GM19240 (cell line): ENCODE measurements around the gene CAMTA2.
"Not testable (repeated sequence)": the region's sequence is repeated elsewhere in the genome, so short reads cannot be mapped to it uniquely, and the experiment has no call there.

Experiments
- DNase-seq: peaks from one replicate; pipeline ENCODE4 v3.0.0; 2011; ENCODE audit warnings: low spot score; ENCODE audit not compliant: insufficient read length

The CAMTA2 gene

GRCh38 chr17:4931963-4932362 is 55.5 kb downstream of the CAMTA2 start, which contains the start of gene GP1BA:
Gene GP1BA, plus strand, starts transcription at chr17:4932277. Its CDS starts 328 bp downstream, at chr17:4932605.
- no peak for DNase-seq

- DNase-seq: no peak
These were observed 58.6 kb downstream of the CAMTA2 start for GRCh38 chr17:4928881-4929280.

DNA sequence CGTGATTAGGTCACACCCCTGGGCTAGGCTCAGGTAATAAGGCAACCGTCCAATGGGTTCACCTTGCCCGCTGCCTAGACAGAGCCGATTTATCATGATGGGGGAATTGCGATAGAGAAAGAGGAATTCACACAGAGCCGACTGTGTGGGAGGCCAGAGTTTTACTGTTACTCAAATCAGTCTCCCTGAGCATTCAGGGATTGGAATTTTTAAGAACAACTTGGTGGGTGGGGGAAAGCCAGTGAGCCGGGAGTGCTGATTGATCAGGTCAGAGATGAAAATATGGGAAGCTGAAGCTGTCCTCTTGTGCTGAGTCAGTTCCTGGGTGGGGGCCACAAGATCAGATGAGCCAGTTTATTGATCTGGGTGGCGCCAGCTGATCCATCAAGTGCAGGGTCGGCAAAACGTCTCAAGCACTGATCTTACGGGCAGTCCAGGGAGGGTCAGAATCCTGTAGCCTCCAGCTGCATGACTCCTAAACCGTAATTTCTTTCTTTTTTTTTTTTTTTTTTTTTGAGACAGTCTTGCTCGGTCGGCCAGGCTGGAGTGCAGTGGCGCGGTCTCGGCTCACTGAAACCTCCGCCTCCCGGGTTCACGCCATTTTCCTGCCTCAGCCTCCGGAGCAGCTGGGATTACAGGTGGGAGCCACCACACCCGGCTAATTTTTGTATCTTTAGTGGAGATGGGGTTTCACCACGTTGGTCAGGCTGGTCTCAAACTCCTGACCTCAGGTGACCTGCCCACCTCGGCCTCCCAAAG is 60.7 kb downstream of the CAMTA2 start:
- not testable (repeated sequence) for DNase-seq

GRCh38 chr17:4921320-4921719 is 66.2 kb downstream of the CAMTA2 start:
- no peak for DNase-seq

DNA sequence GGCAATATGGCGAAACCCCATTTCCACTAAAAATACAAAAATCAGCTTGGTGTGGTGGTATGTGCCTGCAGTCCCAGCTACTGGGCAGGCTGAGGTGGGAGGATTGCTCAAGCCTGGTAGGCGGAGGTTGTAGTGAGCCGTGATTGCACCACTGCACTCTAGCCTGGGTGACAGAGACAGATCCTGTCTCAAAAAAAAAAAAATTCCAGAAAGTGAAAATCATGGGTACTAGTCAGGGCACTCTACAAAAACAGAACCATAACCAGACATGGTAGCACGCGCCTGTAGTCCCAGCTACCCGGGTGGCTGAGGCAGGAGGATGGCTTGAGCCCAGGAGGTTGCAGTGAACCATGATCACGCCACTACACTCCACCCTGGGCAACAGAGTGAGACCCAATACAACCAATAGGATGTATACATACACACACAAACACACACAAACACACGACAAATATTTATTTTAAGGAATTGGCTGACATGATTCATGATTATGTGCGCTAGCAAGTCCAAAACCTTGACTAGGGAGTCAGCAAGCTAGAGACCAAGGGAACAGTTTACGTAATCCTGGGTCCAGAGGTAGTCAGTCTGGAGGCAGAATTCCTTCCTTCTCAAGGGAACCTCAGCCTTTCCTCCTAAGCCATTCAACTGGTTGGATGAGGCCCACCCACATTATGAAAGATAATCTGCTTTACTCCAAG is 67.0 kb downstream of the CAMTA2 start:
- DNase-seq: no peak

- DNase-seq: no peak
These were observed 67.9 kb downstream of the CAMTA2 start for GRCh38 chr17:4919511-4920047.
